Kidney epithelial cell (primary cell): ENCODE data around the gene CACTIN. TPM values are rescaled to one million over a fixed set of nuclear protein-coding genes. Genes with fewer than 3 reads are reported as not detected.

Source experiments
- DNase-seq: peaks from one replicate; pipeline ENCODE4 v3.0.0-alpha.2; 2010; ENCODE audit warnings: low read depth
- H3K27me3 ChIP-seq: 2 replicates; pipeline ENCODE4 v1.6.0; 2011; ENCODE audit warnings: low read length; ENCODE audit not compliant: control insufficient read depth, insufficient read depth
- H3K36me3 ChIP-seq: 2 replicates; pipeline ENCODE4 v1.5.1; 2011; ENCODE audit warnings: low read length; ENCODE audit not compliant: control insufficient read depth, insufficient read depth
- H3K4me3 ChIP-seq: 2 replicates; pipeline ENCODE4 v1.5.1; 2011; ENCODE audit warnings: low read depth, mild to moderate bottlenecking, control low read depth, low read length
- CTCF ChIP-seq: IDR thresholded peaks from 2 replicates; pipeline ENCODE4 v1.5.1; 2011; ENCODE audit warnings: mild to moderate bottlenecking, moderate library complexity, low read length, control low read depth, inconsistent platforms; ENCODE audit not compliant: insufficient read depth, poor library complexity, severe bottlenecking
- total RNA-seq: library from RNA; depleted of rRNA; stranded (reverse); fragments of >200 nt; gene quantifications from 2 replicates; pipeline ENCODE4 v1.2.3, GENCODE V29; 2015

CACTIN gene
- total RNA-seq, 1 donor from 2014 or later: 46.6 TPM

GRCh38 chr19:3615524-3616135 is 11.0 kb downstream of the CACTIN start:
- no peak for TF ChIP-seq CTCF
- Histone ChIP-seq H3K36me3 (no peaks in the 10 kb centered on the region), H3K27me3 (no peaks in the 10 kb centered on the region), H3K4me3 (no peak overlapping the region)
- DNase-seq: no peak

GRCh38 chr19:3614858-3615505 is 11.6 kb downstream of the CACTIN start:
- no peak for TF ChIP-seq CTCF
- Histone ChIP-seq H3K27me3 (no peaks in the 10 kb centered on the region), H3K36me3 (no peaks in the 10 kb centered on the region)

GRCh38 chr19:3613818-3614661 is 12.6 kb downstream of the CACTIN start:
- Histone ChIP-seq H3K4me3 (no peak overlapping the region), H3K36me3 (no peaks in the 10 kb centered on the region), H3K27me3 (no peaks in the 10 kb centered on the region)
- no peak for DNase-seq
- TF ChIP-seq CTCF: no peak

More at GRCh38 chr19:3614858-3615505, 11.6 kb downstream of the CACTIN start:
- no peak for DNase-seq
- H3K4me3 ChIP-seq: no peak overlapping the region

- Histone ChIP-seq H3K36me3 (no peaks in the 10 kb centered on the region), H3K4me3 (no peak overlapping the region), H3K27me3 (no peaks in the 10 kb centered on the region)
- no peak for TF ChIP-seq CTCF
- no peak for DNase-seq
Measured at GRCh38 chr19:3612901-3613741, 13.5 kb downstream of the CACTIN start.

- no peak for TF ChIP-seq CTCF
Measured at GRCh38 chr19:3612330-3612729, 14.3 kb downstream of the CACTIN start.

More at GRCh38 chr19:3612330-3612729, 14.3 kb downstream of the CACTIN start:
- no peak for DNase-seq
- Histone ChIP-seq H3K4me3 (no peak overlapping the region), H3K27me3 (no peaks in the 10 kb centered on the region), H3K36me3 (no peaks in the 10 kb centered on the region)
